Caco-2 (cell line): ENCODE results near the gene GPC5. TPM values are rescaled to one million over a fixed set of nuclear protein-coding genes. Genes with fewer than 3 reads are reported as not detected.

Source experiments
- BruUV-seq: library from RNA; stranded (reverse); fragments of 400-500 nt; replicated peaks from 2 replicates; lab custom pipeline; 2021; lab: Mats Ljungman, UMichigan
- CTCF ChIA-PET: fragments of 300-600 bp; sonication (Branson Sonifier 250); formaldehyde crosslinking; loops from one replicate; lab custom pipeline; 2022; ENCODE audit warnings: antibody characterized with exemption; lab: Charles Lee
- POLR2A ChIA-PET: fragments of 300-600 bp; sonication (Branson Sonifier 250); formaldehyde crosslinking; loops from one replicate; lab custom pipeline; 2022; ENCODE audit warnings: antibody characterized with exemption; lab: Charles Lee
- DNase-seq, 2 experiments: peaks; one replicate each; pipeline versions ENCODE4 v3.0.0 to v3.0.0-alpha.2; 2020 to 2022
- H3K27me3 ChIP-seq: replicated peaks from 2 replicates; pipeline ENCODE4 v1.6.0; 2011; ENCODE audit warnings: low read length; ENCODE audit not compliant: control insufficient read depth, insufficient read depth
- H3K36me3 ChIP-seq: 2 replicates; pipeline ENCODE4 v1.5.1; 2011; ENCODE audit warnings: low read length; ENCODE audit not compliant: control insufficient read depth, insufficient read depth
- H3K4me1 ChIP-seq: fragments of 250-450 bp; sonication (Bioruptor Pico); 2 replicates; pipeline ENCODE4 v1.5.1; 2020; ENCODE audit warnings: mild to moderate bottlenecking
- H3K4me3 ChIP-seq: 2 replicates; pipeline ENCODE4 v1.5.1; 2011; ENCODE audit warnings: low read depth, mild to moderate bottlenecking, control low read depth, low read length
- H3K9me3 ChIP-seq: fragments of 250-450 bp; sonication (Bioruptor Pico); 2 replicates; pipeline ENCODE4 v1.5.1; 2020; ENCODE audit warnings: mild to moderate bottlenecking, moderate library complexity
- H3K27ac Mint-ChIP-seq: one replicate; pipeline ENCODE4 v1.8.0; 2022; ENCODE audit warnings: mixed read lengths; ENCODE audit not compliant: unreplicated experiment
- H3K27me3 Mint-ChIP-seq: one replicate; pipeline ENCODE4 v1.8.0; 2022; ENCODE audit warnings: mixed read lengths; ENCODE audit not compliant: insufficient read depth, unreplicated experiment
- H3K36me3 Mint-ChIP-seq: one replicate; pipeline ENCODE4 v1.8.0; 2022; ENCODE audit warnings: mild to moderate bottlenecking, mixed read lengths; ENCODE audit not compliant: insufficient read depth, unreplicated experiment
- H3K4me1 Mint-ChIP-seq: one replicate; pipeline ENCODE4 v1.8.0; 2022; ENCODE audit warnings: low read depth, mixed read lengths; ENCODE audit not compliant: unreplicated experiment
- H3K4me3 Mint-ChIP-seq: one replicate; pipeline ENCODE4 v1.8.0; 2022; ENCODE audit warnings: mild to moderate bottlenecking, moderate library complexity, mixed read lengths; ENCODE audit not compliant: unreplicated experiment
- H3K9me3 Mint-ChIP-seq: one replicate; pipeline ENCODE4 v1.8.0; 2022; ENCODE audit warnings: mixed read lengths; ENCODE audit not compliant: unreplicated experiment
- CTCF ChIP-seq, 2 experiments: fragments of 200-600 bp in 1 of 2; IDR thresholded peaks; 1 replicate in 1 of 2; 2 replicates in 1 of 2; pipeline versions ENCODE4 v1.5.1 to v1.8.0; 2011 to 2022; ENCODE audit warnings: antibody characterized with exemption in 1 of 2, control low read depth in 1 of 2, inconsistent platforms in 1 of 2, low read depth in 1 of 2, low read length in 1 of 2, mild to moderate bottlenecking in 1 of 2, moderate library complexity in 1 of 2; ENCODE audit not compliant: insufficient read depth in 1 of 2, severe bottlenecking in 1 of 2, unreplicated experiment in 1 of 2
- intact Hi-C: fragments of 100-400 bp; cut with micrococcal nuclease; formaldehyde crosslinking; loops from one replicate; pipeline ENCODE4 v1.10.0; 2022; ENCODE audit not compliant: unreplicated experiment
- total RNA-seq: library from RNA; stranded (reverse); gene quantifications from 2 replicates; pipeline ENCODE4 v1.2.3, GENCODE V29; 2022

The GPC5 gene
- total RNA-seq, 1 experiment from 2014 or later, result 4.1 TPM

DNA sequence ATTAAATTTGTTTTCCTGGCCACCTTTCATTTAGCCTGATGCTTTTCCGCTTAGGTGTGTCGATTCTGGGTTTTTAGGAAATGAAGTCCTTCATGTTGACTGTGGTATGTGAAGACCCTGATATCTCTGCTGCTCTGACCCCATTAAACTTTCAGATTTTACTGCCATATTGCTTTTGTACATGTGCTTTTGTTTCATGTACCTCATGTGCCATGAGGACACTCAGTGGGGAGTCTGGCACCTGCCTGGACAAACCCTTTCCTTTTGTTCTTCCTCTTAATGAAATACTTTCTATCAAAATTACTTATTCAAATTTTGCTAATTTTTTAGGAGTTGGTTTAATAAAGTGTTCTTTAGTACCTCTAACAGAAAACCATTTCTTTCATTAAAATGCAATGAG is 774.8 kb downstream of the GPC5 start:
- CTCF ChIA-PET, result no interaction called here
- Mint-ChIP-seq H3K9me3 (no peaks in the 10 kb centered on the region), H3K36me3 (no peaks in the 10 kb centered on the region), H3K4me1 (no peaks in the 10 kb centered on the region), H3K27me3 (peaks cover 2% of the 10 kb centered on the region), H3K27ac (no peak overlapping the region), H3K4me3 (no peak overlapping the region)
- BruUV-seq, result no TSS peak
- Histone ChIP-seq H3K27me3 (no peaks in the 10 kb centered on the region), H3K9me3 (no peaks in the 10 kb centered on the region), H3K4me3 (no peak overlapping the region), H3K36me3 (no peaks in the 10 kb centered on the region), H3K4me1 (no peaks in the 10 kb centered on the region)
- no peak for DNase-seq
- TF ChIP-seq CTCF (IDR thresholded peaks at IDR 0.05; ENCODE audit: insufficient read depth in 1 of 2, low read depth in 1 of 2, low read length in 1 of 2, severe bottlenecking in 1 of 2, unreplicated experiment in 1 of 2), result no peak
- POLR2A ChIA-PET, result no interaction called here
- intact Hi-C loops, result no loop called here

DNA sequence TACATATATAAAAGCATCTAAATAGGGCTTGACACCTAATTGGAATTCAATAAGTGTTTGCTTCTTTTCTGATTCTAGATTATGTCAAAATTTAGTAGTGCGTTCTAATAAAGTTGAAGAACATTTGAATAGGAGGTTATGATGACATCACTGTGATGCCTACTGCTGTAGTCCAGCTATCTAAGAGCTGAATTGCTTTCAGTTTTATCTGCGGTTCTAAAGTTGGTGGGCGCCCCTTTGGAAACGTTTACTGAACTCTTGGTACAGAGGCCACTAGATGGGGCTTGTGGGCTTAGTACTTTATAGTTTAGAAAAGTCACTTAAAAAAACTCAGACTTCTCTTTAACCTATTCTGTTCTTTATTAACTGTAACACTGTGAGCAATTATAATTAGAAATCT is 776.9 kb downstream of the GPC5 start:
- H3K4me3 Mint-ChIP-seq, result no peak overlapping the region

DNA sequence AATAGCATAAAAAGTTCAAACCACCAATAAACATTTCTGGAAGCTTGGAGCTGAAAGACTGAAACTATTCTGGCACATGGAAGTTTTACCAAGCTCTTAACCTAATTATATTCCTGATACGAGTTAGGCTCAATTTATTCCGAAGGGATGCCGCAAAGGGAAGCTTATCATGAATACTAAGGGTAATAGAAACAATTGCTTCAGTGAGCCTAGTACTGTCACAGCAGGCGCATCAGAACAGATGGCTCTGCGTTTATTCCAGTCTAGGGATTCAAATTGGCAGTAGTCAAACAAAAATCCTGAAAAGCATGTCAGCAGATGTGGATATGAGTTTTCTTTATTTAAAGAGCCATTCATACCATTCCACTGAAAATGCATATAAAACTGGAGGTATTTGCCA is 779.5 kb downstream of the GPC5 start:
- no TSS peak for BruUV-seq
- Mint-ChIP-seq H3K4me1 (no peaks in the 10 kb centered on the region), H3K36me3 (no peaks in the 10 kb centered on the region), H3K27me3 (no peaks in the 10 kb centered on the region), H3K27ac (no peak overlapping the region), H3K4me3 (no peak overlapping the region), H3K9me3 (no peaks in the 10 kb centered on the region)
- ChIA-PET POLR2A (interaction anchor here (0.7 kb wide), 1 partner anchor 418 kb away, joined by 3 read pairs; no protein-coding TSS in a partner anchor), CTCF (no interaction called here)
- no peak for DNase-seq
- H3K9me3 ChIP-seq, result no peaks in the 10 kb centered on the region
- no peaks in the 10 kb centered on the region for H3K4me1 ChIP-seq
- no peaks in the 10 kb centered on the region for H3K36me3 ChIP-seq
- no peak for TF ChIP-seq CTCF (IDR thresholded peaks at IDR 0.05; ENCODE audit: insufficient read depth in 1 of 2, low read depth in 1 of 2, low read length in 1 of 2, severe bottlenecking in 1 of 2, unreplicated experiment in 1 of 2)
- intact Hi-C loops, result no loop called here
- no peaks in the 10 kb centered on the region for H3K27me3 ChIP-seq
- no peak overlapping the region for H3K4me3 ChIP-seq

More for the DNA sequence above, 776.9 kb downstream of the GPC5 start:
- no peak overlapping the region for H3K4me3 ChIP-seq
- ChIA-PET POLR2A (no interaction called here), CTCF (no interaction called here)
- no peaks in the 10 kb centered on the region for H3K4me1 ChIP-seq
- TF ChIP-seq CTCF (IDR thresholded peaks at IDR 0.05; ENCODE audit: insufficient read depth in 1 of 2, low read depth in 1 of 2, low read length in 1 of 2, severe bottlenecking in 1 of 2, unreplicated experiment in 1 of 2), result peak; percentile 59 to 72
- H3K9me3 ChIP-seq, result no peaks in the 10 kb centered on the region
- H3K36me3 Mint-ChIP-seq, result no peaks in the 10 kb centered on the region
- H3K27me3 Mint-ChIP-seq, result peaks cover 2% of the 10 kb centered on the region
- no peaks in the 10 kb centered on the region for H3K36me3 ChIP-seq
- intact Hi-C loops, result no loop called here
- BruUV-seq, result no TSS peak
- no peaks in the 10 kb centered on the region for H3K4me1 Mint-ChIP-seq
- H3K27ac Mint-ChIP-seq, result no peak overlapping the region
- DNase-seq, result peak; percentile 39 to 46
- no peaks in the 10 kb centered on the region for H3K27me3 ChIP-seq
- no peaks in the 10 kb centered on the region for H3K9me3 Mint-ChIP-seq
